ENCODE measurements around the gene PRC1. TPM values are rescaled to one million over a fixed set of nuclear protein-coding genes. Genes with fewer than 3 reads are reported as not detected.

The PRC1 gene
- total RNA-seq, 1 experiment from 2014 or later = 125 TPM

DNA sequence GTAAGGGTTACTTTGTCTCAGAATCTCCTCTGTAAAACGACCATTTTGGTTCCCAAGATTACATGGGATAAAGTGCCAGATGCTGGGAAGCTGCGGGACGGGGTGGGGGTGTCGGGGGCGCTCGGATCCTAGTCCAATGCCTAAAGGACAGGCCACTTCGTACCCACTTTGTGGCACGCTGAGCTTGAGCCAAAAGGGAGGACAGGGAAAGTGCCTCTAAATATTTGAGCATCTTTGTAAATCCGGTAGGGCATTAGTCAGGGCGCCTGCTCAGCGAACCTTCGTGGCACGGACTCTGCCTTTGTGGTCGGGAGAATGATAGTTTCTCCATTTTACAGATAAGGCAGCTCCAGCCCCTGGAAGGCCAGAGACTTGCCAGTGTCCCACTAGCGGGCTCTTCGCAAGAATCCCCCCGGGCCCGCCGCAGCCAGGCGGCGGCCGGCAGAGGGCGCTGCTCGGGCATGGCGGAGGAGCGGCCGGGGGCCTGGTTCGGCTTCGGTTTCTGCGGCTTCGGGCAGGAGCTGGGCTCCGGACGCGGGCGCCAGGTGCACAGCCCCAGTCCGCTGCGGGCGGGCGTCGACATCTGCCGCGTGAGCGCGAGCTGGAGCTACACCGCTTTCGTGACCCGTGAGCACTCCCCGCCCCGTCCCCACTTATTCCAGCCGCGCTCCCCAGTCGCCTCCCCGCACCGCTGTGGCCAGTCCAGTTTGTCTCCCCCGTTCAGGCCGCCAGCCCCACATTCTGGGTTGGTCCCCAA is 37.9 kb downstream of the PRC1 start:
- Mint-ChIP-seq H3K27me3 (ENCODE audit: insufficient read depth, unreplicated experiment) (no peaks in the 10 kb centered on the region), H3K27ac (ENCODE audit: low read depth, unreplicated experiment) (no peak overlapping the region), H3K4me1 (ENCODE audit: insufficient read depth, unreplicated experiment) (peaks cover 10% of the 10 kb centered on the region), H3K4me3 (ENCODE audit: unreplicated experiment) (peak overlapping the region; percentile 77), H3K9me3 (ENCODE audit: unreplicated experiment) (no peaks in the 10 kb centered on the region), H3K36me3 (ENCODE audit: insufficient read depth, unreplicated experiment) (peaks cover 34% of the 10 kb centered on the region)
- ChIA-PET POLR2A (interaction anchor here (0.6 to 3.3 kb wide), 16 partner anchors 10 to 93 kb away, joined by 3 to 20 read pairs (median 5); partner anchors contain the start of genes HDDC3, PRC1, UNC45A and VPS33B), CTCF (interaction anchor here (0.5 to 8.4 kb wide), 51 partner anchors 8 to 1123 kb away, joined by 3 to 116 read pairs (median 4); partner anchors contain the start of genes HDDC3, MAN2A2, UNC45A and VPS33B)
- no TSS peak for BruUV-seq (replicated peaks)
- TF ChIP-seq CTCF (IDR thresholded peaks at IDR 0.05; ENCODE audit: unreplicated experiment) = peak; percentile 96
- intact Hi-C loops (cut with micrococcal nuclease) = loop anchor here (1.0 to 2.0 kb wide), 3 partner anchors 38 to 93 kb away; partner anchors contain the start of gene PRC1
- DNase-seq (ENCODE audit: unreplicated experiment) = peak; percentile 72

DNA sequence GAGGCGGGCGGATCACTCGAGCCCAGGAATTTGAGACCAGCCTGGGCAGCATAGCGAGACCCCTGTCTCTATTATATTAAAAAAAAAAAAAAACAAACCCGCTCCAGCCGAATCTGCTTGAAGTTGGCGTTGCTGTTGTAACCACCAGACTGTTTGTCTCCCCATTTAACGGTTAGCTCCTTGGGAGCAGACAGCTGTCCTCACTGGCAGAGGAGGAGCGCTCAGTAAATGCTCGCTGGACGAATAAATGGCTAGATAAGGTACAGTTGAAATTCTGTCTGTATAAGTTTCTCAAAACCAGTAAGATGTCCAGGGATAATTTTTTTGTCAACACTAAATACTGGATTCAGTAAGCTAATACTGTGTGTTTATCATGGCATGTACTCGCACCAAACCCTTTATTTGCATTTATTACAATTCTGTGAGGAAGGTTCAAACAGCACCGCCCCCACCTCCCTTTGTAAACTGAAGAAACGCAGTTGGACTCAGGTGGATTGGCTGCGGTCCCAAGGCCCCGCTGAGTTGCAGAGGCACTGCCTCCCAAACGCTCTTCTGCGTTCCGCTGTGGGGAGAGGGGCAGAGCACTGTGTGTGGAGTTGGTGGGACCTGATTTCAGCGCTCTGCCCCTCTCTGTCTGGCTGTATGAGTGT is 38.6 kb downstream of the PRC1 start:
- CTCF ChIA-PET = interaction anchor here (0.5 to 8.4 kb wide), 35 partner anchors 9 to 1124 kb away, joined by 3 to 116 read pairs (median 7); partner anchors contain the start of genes HDDC3, UNC45A and VPS33B
- H3K4me3 Mint-ChIP-seq (ENCODE audit: unreplicated experiment) = peak overlapping the region; percentile 77
- peaks cover 41% of the 10 kb centered on the region for H3K36me3 Mint-ChIP-seq (ENCODE audit: insufficient read depth, unreplicated experiment)
- intact Hi-C loops (cut with micrococcal nuclease) = loop anchor here (1.0 to 2.0 kb wide), 4 partner anchors 21 to 94 kb away; partner anchors contain the start of genes PRC1 and UNC45A
- peak overlapping the region; percentile 84 for H3K27ac Mint-ChIP-seq (ENCODE audit: low read depth, unreplicated experiment)
- H3K27me3 Mint-ChIP-seq (ENCODE audit: insufficient read depth, unreplicated experiment) = no peaks in the 10 kb centered on the region
- peaks cover 10% of the 10 kb centered on the region for H3K4me1 Mint-ChIP-seq (ENCODE audit: insufficient read depth, unreplicated experiment)
- no peak for TF ChIP-seq CTCF (IDR thresholded peaks at IDR 0.05; ENCODE audit: unreplicated experiment)
- no TSS peak for BruUV-seq (replicated peaks)
- DNase-seq (ENCODE audit: unreplicated experiment) = peak; percentile 64
- POLR2A ChIA-PET = interaction anchor here (0.6 to 3.3 kb wide), 13 partner anchors 10 to 94 kb away, joined by 3 to 20 read pairs (median 5); partner anchors contain the start of genes HDDC3, UNC45A and VPS33B
- H3K9me3 Mint-ChIP-seq (ENCODE audit: unreplicated experiment) = no peaks in the 10 kb centered on the region

- H3K4me3 Mint-ChIP-seq (ENCODE audit: unreplicated experiment) = peak within 1 kb of the TSS; percentile 77
- intact Hi-C loops (cut with micrococcal nuclease) = loop anchor here (2.0 kb wide), 1 partner anchor 20 kb away; the partner anchor contains the start of gene UNC45A
These were observed 39.4 kb downstream of the PRC1 start, which contains the start of gene RCCD1 for GRCh38 chr15:90954712-90955623. Gene RCCD1 (plus strand): TSS chr15:90954884. CDS start chr15:90956735, 1,851 bp downstream.

More at GRCh38 chr15:90954712-90955623, 39.4 kb downstream of the PRC1 start, which contains the start of gene RCCD1:
- ChIA-PET CTCF (interaction anchor here (0.5 to 8.4 kb wide), 20 partner anchors 8 to 315 kb away, joined by 3 to 116 read pairs (median 11); partner anchors contain the start of genes HDDC3, UNC45A and VPS33B), POLR2A (interaction anchor here (0.7 to 3.3 kb wide), 14 partner anchors 12 to 68 kb away, joined by 3 to 20 read pairs (median 6); partner anchors contain the start of genes HDDC3, PRC1, UNC45A and VPS33B)
- H3K9me3 Mint-ChIP-seq (ENCODE audit: unreplicated experiment) = no peaks in the 10 kb centered on the region
- BruUV-seq (replicated peaks) = TSS peak; percentile 71
- H3K27me3 Mint-ChIP-seq (ENCODE audit: insufficient read depth, unreplicated experiment) = no peaks in the 10 kb centered on the region
- DNase-seq (ENCODE audit: unreplicated experiment) = peak; percentile 97
- peak within 1 kb of the TSS; percentile 84 for H3K27ac Mint-ChIP-seq (ENCODE audit: low read depth, unreplicated experiment)
- peaks cover 10% of the 10 kb centered on the region for H3K4me1 Mint-ChIP-seq (ENCODE audit: insufficient read depth, unreplicated experiment)
- peaks cover 49% of the 10 kb centered on the region for H3K36me3 Mint-ChIP-seq (ENCODE audit: insufficient read depth, unreplicated experiment)
- TF ChIP-seq CTCF (IDR thresholded peaks at IDR 0.05; ENCODE audit: unreplicated experiment) = no peak
